GM23338 (cell line): ENCODE results near the gene TRIM42.

ENCODE experiments used
- CREB1 ChIP-seq: fragments of 250-450 bp; sonication (Bioruptor Pico); IDR thresholded peaks from 2 replicates; pipeline ENCODE4 v1.5.0; 2020; ENCODE audit warnings: low read depth, mild to moderate bottlenecking, moderate library complexity
- CTCF ChIP-seq, 2 experiments: fragments of 200-600 bp in 1 of 2; sonication (generic) in 1 of 2; conservative IDR thresholded peaks; 2 replicates each; pipeline versions ENCODE4 v1.5.1 to v1.6.1; 2016 to 2017; ENCODE audit warnings: antibody characterized with exemption in 2 of 2, low read depth in 2 of 2, mild to moderate bottlenecking in 2 of 2, moderate library complexity in 1 of 2
- EZH2 ChIP-seq: fragments of 200-600 bp; sonication (generic); IDR thresholded peaks from one replicate; pipeline ENCODE4 v1.8.0; 2017; ENCODE audit warnings: antibody characterized with exemption, mild to moderate bottlenecking, low read depth; ENCODE audit not compliant: unreplicated experiment
- EZH2phosphoT487 ChIP-seq: fragments of 200-600 bp; sonication (generic); IDR thresholded peaks from one replicate; pipeline ENCODE4 v1.8.1; 2018; ENCODE audit warnings: antibody characterized with exemption; ENCODE audit not compliant: unreplicated experiment
- JUNB ChIP-seq: IDR thresholded peaks from one replicate; pipeline ENCODE4 v1.6.1; 2016; ENCODE audit warnings: antibody characterized with exemption; ENCODE audit not compliant: unreplicated experiment
- NANOG ChIP-seq: IDR thresholded peaks from 2 replicates; pipeline ENCODE4 v1.6.1; 2016; ENCODE audit warnings: antibody characterized with exemption, borderline replicate concordance
- POLR2AphosphoS5 ChIP-seq: IDR thresholded peaks from 2 replicates; pipeline ENCODE4 v1.6.1; 2016; ENCODE audit warnings: antibody characterized with exemption, low read depth
- REST ChIP-seq: IDR thresholded peaks from one replicate; pipeline ENCODE4 v1.6.1; 2018; ENCODE audit warnings: antibody characterized with exemption; ENCODE audit not compliant: unreplicated experiment
- ZNF462 ChIP-seq: fragments of 250-450 bp; sonication (Bioruptor Pico); IDR thresholded peaks from 2 replicates; pipeline ENCODE4 v1.5.0; 2020; ENCODE audit warnings: mild to moderate bottlenecking, moderate library complexity

- TF ChIP-seq CTCF (conservative IDR thresholded peaks at IDR 0.05; ENCODE audit: low read depth in 2 of 2) (no peak), EZH2phosphoT487 (no peak), REST (no peak), EZH2 (no peak), JUNB (no peak), POLR2AphosphoS5 (no peak), CREB1 (CRISPR knock-in tag) (no peak), NANOG (no peak), ZNF462 (no peak)
These were observed 17.6 kb downstream of the TRIM42 start for GRCh38 chr3:140695361-140696061.
